ENCODE data around the gene CYSRT1.
A peak's percentile ranks its signal among the peaks of the same experiment; 100 is the strongest.

Gene CYSRT1

GRCh38 chr9:137185921-137186320, 39.1 kb upstream of the CYSRT1 start:
- no peak for DNase-seq (ENCODE audit: low spot score)
- POLR2A ChIA-PET (ENCODE audit: low non-redundant PET): no interaction called here
- 0 out of 2 replicates have a peak overlapping the region, but pooled peaks have one; percentile 13 for H3K27ac ChIP-seq
- TF ChIP-seq, protein P1, sequence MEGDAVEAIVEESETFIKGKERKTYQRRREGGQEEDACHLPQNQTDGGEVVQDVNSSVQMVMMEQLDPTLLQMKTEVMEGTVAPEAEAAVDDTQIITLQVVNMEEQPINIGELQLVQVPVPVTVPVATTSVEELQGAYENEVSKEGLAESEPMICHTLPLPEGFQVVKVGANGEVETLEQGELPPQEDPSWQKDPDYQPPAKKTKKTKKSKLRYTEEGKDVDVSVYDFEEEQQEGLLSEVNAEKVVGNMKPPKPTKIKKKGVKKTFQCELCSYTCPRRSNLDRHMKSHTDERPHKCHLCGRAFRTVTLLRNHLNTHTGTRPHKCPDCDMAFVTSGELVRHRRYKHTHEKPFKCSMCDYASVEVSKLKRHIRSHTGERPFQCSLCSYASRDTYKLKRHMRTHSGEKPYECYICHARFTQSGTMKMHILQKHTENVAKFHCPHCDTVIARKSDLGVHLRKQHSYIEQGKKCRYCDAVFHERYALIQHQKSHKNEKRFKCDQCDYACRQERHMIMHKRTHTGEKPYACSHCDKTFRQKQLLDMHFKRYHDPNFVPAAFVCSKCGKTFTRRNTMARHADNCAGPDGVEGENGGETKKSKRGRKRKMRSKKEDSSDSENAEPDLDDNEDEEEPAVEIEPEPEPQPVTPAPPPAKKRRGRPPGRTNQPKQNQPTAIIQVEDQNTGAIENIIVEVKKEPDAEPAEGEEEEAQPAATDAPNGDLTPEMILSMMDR (conservative IDR thresholded peaks at IDR 0.05; ENCODE audit: low read depth): no peak
- CTCF ChIA-PET: no interaction called here

- TF ChIP-seq, protein P1 (conservative IDR thresholded peaks at IDR 0.05; ENCODE audit: low read depth): no peak
- H3K27ac ChIP-seq: peak overlapping the region; percentile 13; the same call in 1 of the 2 replicates
- ChIA-PET POLR2A (ENCODE audit: low non-redundant PET) (no interaction called here), CTCF (interaction anchor here (2.6 kb wide), 1 partner anchor 10 kb away, joined by 9 read pairs; no protein-coding TSS in a partner anchor)
- DNase-seq (ENCODE audit: low spot score): no peak
Measured at GRCh38 chr9:137186385-137186784, 38.6 kb upstream of the CYSRT1 start.

GRCh38 chr9:137187386-137187785, 37.6 kb upstream of the CYSRT1 start:
- POLR2A ChIA-PET (ENCODE audit: low non-redundant PET): interaction anchor here (1.8 to 2.5 kb wide), 3 partner anchors 19 to 55 kb away, joined by 5 to 16 read pairs (median 6); partner anchors contain the start of gene RNF224

GRCh38 chr9:137188086-137188489, 36.9 kb upstream of the CYSRT1 start:
- peak overlapping the region; percentile 99 for H3K27ac ChIP-seq
- POLR2A ChIA-PET (ENCODE audit: low non-redundant PET): interaction anchor here (1.1 to 2.5 kb wide), 7 partner anchors 11 to 54 kb away, joined by 4 to 17 read pairs (median 5); partner anchors contain the start of genes CYSRT1 and RNF224
- CTCF ChIA-PET: interaction anchor here (0.9 to 4.5 kb wide), 5 partner anchors 11 to 60 kb away, joined by 4 to 37 read pairs (median 9); partner anchors contain the start of gene RNF224
- TF ChIP-seq, protein P1 (conservative IDR thresholded peaks at IDR 0.05; ENCODE audit: low read depth): no peak
- no peak for DNase-seq (ENCODE audit: low spot score)

More at GRCh38 chr9:137187386-137187785, 37.6 kb upstream of the CYSRT1 start:
- no peak for DNase-seq (ENCODE audit: low spot score)
- CTCF ChIA-PET: interaction anchor here (0.7 to 4.5 kb wide), 4 partner anchors 11 to 60 kb away, joined by 3 to 37 read pairs (median 6); partner anchors contain the start of gene RNF224
- TF ChIP-seq, protein P1 (conservative IDR thresholded peaks at IDR 0.05; ENCODE audit: low read depth): no peak
- H3K27ac ChIP-seq: peak overlapping the region; percentile 99

DNA sequence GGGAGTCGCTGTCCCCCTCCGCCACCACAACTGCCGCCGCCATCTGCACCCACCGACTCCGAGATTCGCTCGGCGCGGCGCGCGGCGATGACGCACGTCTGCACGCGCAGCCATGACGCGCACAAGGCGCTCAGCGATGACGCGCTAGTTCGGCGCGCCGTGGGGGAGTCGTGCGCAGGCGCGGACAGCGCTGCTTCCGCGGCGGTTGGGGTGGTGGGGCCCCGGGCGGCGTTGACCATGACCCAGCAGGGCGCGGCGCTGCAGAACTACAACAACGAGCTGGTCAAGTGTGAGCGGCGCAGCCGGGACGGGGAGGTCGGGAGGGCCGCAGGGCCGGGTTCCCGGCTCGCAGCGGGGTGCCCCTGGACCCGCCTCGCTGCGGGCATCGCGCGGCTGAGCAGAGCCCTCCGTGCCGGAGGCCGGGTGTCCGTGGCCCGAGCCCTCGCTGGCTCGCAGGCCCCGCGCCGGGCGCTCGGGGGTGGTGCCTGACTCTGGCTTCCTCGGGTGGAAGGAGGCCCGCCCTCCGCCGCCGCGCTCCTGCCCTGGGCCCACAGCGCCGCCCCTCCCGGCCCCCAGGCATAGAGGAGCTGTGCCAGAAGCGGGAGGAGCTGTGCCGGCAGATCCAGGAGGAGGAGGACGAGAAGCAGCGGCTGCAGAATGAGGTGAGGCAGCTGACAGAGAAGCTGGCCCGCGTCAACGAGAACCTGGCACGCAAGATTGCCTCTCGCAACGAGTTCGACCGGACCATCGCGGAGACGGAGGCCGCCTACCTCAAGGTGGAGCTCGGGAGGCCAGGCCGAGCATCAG, 36.3 kb upstream of the CYSRT1 start, which contains the start of the genes ANAPC2 and SSNA1:
Gene ANAPC2, minus strand, starts transcription at position 71 of the 807 bp plus-strand sequence. Its CDS starts 28 bp downstream, at position 43.
Gene SSNA1, plus strand, starts transcription at position 187 of the 807 bp plus-strand sequence. Its CDS starts 51 bp downstream, at position 238.
- H3K27ac ChIP-seq: peak within 1 kb of the TSS; percentile 99
- TF ChIP-seq, protein P1 (conservative IDR thresholded peaks at IDR 0.05; ENCODE audit: low read depth): peak; percentile 57
- ChIA-PET CTCF (interaction anchor here (0.6 to 4.5 kb wide), 15 partner anchors 10 to 334 kb away, joined by 3 to 37 read pairs (median 5); partner anchors contain the start of genes CYSRT1 and RNF224), POLR2A (ENCODE audit: low non-redundant PET) (interaction anchor here (0.6 to 2.5 kb wide), 17 partner anchors 10 to 121 kb away, joined by 3 to 17 read pairs (median 4); partner anchors contain the start of genes CYSRT1, LRRC26, MAN1B1 and NELFB)
- peak; percentile 98 for DNase-seq (ENCODE audit: low spot score)

Measured in RWPE1 (cell line).